ENCODE data around the gene CORO7.

The CORO7 gene

DNA sequence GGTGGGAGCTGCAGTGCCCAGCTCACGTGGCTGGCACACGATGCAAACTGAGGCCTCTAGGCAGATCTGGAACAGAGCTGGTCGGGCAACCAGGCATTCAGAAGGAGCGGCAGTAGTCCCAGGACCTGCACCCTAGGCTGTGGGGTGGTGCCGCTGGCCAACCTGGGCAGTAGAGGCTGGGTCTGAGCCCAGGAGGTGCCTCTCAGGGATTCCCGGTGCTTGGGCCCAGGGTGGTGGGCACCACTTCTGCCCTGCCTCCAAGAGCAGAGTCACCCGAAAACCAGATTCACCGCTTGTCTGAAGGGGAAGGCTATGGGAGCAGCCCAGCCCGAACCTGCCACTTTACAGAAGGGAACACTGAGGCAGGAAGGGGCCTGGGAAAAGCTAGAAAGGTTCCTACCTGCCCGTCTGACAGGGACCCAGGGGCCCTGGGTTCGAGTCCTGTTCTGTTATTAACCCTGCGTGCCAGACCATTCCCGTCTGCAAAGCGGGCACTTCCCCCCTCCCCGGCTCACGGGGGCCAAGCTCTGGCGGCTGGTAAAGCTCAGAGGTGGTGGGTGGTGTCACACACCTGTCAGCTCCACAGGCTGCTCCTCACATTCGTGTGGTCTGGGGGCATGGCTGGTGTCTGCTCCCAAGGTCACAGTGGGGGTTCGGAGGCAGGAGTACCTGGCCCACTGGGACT, 83.6 kb downstream of the CORO7 start:
- Histone ChIP-seq H3K36me3 (ENCODE audit: insufficient read depth, low read length) (peaks cover 11% of the 10 kb centered on the region), H3K27ac (ENCODE audit: low read depth, low read length) (no peak overlapping the region), H3K4me3 (ENCODE audit: low read depth in 1 of 2, low read length in 2 of 2) (no peak overlapping the region)

GRCh38 chr16:4332083-4332482, 84.3 kb downstream of the CORO7 start:
- Histone ChIP-seq H3K4me1 (ENCODE audit: insufficient read depth, low read length) (peaks cover 25% of the 10 kb centered on the region), H3K27ac (ENCODE audit: low read depth, low read length) (no peak overlapping the region), H3K9me3 (ENCODE audit: low read length) (no peaks in the 10 kb centered on the region), H3K27me3 (ENCODE audit: control insufficient read depth in 1 of 2, insufficient read depth in 2 of 2, low read length in 2 of 2) (no peaks in the 10 kb centered on the region), H3K4me3 (ENCODE audit: low read depth in 1 of 2, low read length in 2 of 2) (no peak overlapping the region), H3K9ac (ENCODE audit: low read length) (no peak overlapping the region), H3K36me3 (ENCODE audit: insufficient read depth, low read length) (peaks cover 11% of the 10 kb centered on the region)

More for the DNA sequence above, 83.6 kb downstream of the CORO7 start:
- Histone ChIP-seq H3K9me3 (ENCODE audit: low read length) (no peaks in the 10 kb centered on the region), H3K27me3 (ENCODE audit: control insufficient read depth in 1 of 2, insufficient read depth in 2 of 2, low read length in 2 of 2) (no peaks in the 10 kb centered on the region), H3K4me1 (ENCODE audit: insufficient read depth, low read length) (peaks cover 23% of the 10 kb centered on the region), H3K9ac (ENCODE audit: low read length) (no peak overlapping the region)

- peaks cover 9% of the 10 kb centered on the region for H3K36me3 ChIP-seq (ENCODE audit: insufficient read depth, low read length)
- H3K4me1 ChIP-seq (ENCODE audit: insufficient read depth, low read length) = peaks cover 30% of the 10 kb centered on the region
- no peak overlapping the region for H3K4me3 ChIP-seq (ENCODE audit: low read depth in 1 of 2, low read length in 2 of 2)
- H3K27me3 ChIP-seq (ENCODE audit: control insufficient read depth in 1 of 2, insufficient read depth in 2 of 2, low read length in 2 of 2) = no peaks in the 10 kb centered on the region
- no peak overlapping the region for H3K27ac ChIP-seq (ENCODE audit: low read depth, low read length)
- no peak overlapping the region for H3K9ac ChIP-seq (ENCODE audit: low read length)
- no peaks in the 10 kb centered on the region for H3K9me3 ChIP-seq (ENCODE audit: low read length)
Measured at GRCh38 chr16:4330277-4330874, 86.0 kb downstream of the CORO7 start.

DNA sequence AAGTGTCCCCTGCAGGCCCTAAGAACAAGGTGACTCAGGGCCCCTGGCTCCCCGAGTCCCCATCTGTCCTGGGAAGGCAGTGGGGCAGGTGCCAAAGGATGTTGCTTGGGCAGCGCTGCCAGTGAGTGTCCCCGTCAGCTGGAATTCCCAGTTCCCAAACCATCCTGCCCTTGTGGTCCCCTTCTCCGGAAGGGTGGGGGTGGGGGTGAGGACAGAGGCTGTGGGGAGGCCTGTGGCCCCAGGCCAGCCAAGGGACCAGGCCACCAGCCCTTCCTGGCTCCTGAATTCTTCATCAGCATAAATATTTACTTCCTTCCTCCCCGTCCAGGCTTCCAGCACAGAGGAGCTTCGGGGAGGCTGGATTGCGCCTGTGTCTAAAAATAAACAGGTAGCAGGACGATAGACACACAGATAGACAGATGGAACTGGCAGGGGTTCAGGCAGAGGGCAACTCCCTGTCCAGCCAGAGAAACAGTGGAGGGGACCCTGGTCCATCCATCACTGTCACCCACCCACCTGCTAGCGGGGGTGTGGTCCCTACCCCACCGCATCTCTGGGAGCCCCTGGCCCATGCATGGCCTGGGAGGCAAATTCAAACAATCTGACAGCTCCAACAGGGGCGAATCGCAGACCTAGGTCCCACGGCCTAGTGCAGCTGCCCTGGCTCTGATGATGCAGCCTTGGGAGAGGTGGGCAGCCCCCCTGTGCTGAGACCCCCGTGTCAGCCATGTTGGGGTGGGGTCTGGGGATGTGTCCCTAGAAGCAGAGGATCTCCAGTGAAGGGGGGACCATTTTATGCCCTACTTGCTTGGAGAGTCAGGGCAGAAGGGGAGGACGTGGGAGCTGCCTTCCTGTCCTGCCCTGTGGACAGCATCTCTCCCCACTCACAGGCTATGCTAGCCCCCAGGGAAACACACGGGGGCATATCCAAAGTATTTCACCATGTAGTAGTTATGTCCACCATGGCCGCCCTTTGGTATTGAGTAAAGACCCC, 87.3 kb downstream of the CORO7 start:
- peak overlapping the region; percentile 45 for H3K9ac ChIP-seq (ENCODE audit: low read length)
- peak overlapping the region in 1 of 2 donors; percentile 59 for H3K4me3 ChIP-seq (ENCODE audit: low read depth in 1 of 2, low read length in 2 of 2)
- H3K27me3 ChIP-seq (ENCODE audit: control insufficient read depth in 1 of 2, insufficient read depth in 2 of 2, low read length in 2 of 2) = no peaks in the 10 kb centered on the region
- H3K4me1 ChIP-seq (ENCODE audit: insufficient read depth, low read length) = peaks cover 43% of the 10 kb centered on the region
- H3K9me3 ChIP-seq (ENCODE audit: low read length) = no peaks in the 10 kb centered on the region
- no peaks in the 10 kb centered on the region for H3K36me3 ChIP-seq (ENCODE audit: insufficient read depth, low read length)
- H3K27ac ChIP-seq (ENCODE audit: low read depth, low read length) = peak overlapping the region; percentile 69

DNA sequence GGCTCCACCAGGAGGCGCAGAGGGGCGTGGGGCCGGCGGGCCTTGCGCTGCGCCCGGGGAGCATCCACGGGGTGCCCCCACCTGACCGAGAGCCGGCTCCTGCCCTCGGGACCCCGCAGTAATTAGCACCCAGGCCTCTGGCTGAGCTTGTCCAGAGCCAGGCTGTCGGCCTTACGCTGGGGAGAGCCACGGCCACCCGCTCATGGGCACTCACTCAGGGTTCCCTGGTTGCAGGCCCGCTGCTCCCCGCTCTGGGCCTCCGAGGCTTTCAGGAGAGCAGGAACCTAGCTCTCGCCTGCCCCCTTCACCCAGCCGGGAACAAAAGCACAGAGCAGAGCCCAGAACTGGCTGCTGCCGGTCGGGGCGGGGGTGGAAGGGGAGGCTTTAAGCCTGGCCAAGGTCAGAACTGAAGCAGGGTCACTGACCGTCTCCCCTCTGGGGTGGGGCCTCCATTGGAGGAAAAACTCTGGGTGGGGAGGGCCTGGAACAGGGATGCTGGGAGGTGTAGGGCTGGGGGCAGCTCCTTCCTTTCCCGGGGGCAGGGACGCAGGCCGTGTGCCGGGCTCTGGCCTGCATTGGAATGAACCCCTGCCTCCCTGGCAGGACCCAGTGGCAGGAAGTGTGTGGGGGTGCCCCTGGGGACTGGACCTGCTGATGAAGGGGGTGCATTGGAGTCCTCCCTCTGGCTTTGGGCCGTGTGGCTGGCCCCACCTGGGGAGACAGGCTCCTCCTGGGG, 88.2 kb downstream of the CORO7 start:
- H3K36me3 ChIP-seq (ENCODE audit: insufficient read depth, low read length) = no peaks in the 10 kb centered on the region
- peak overlapping the region; percentile 45 for H3K9ac ChIP-seq (ENCODE audit: low read length)
- no peaks in the 10 kb centered on the region for H3K27me3 ChIP-seq (ENCODE audit: control insufficient read depth in 1 of 2, insufficient read depth in 2 of 2, low read length in 2 of 2)
- peak overlapping the region; percentile 69 for H3K27ac ChIP-seq (ENCODE audit: low read depth, low read length)
- no peaks in the 10 kb centered on the region for H3K9me3 ChIP-seq (ENCODE audit: low read length)
- H3K4me1 ChIP-seq (ENCODE audit: insufficient read depth, low read length) = peaks cover 51% of the 10 kb centered on the region
- peak overlapping the region; percentile 54 to 59 for H3K4me3 ChIP-seq (ENCODE audit: low read depth in 1 of 2, low read length in 2 of 2)

DNA sequence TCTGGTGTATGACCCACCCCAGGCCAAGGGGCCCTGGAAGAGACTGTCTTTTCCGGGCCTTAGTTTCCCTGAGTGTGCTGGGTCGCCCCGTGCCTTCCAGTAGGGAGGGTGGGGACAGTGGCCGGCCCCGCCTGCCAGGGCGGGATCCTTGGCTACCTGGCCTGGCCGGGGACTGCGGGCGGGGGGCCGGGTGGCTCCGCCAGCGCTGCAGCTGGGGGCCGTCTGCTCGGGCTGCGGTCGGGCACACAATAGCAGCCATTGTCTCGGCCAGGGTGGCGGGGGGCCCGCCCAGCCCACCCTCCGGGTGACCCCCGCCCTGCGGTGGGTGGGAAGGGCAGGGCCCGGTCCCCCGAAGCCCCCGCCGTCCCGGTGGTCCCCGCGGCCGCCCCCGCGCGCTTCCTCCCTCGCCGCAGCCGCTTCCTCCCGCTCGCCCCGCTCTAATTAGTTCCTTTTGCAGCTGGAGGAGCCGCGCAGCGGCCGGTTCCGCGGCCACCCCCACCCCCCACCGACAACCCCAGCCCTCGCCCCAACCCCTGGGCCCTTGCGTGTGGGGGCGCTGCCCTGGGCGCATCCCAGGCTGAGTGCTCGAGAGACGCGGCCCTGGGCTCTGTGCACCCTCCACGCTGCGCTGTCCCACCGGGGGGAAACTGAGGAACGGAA, 88.9 kb downstream of the CORO7 start:
- peaks cover 54% of the 10 kb centered on the region for H3K4me1 ChIP-seq (ENCODE audit: insufficient read depth, low read length)

GRCh38 chr16:4325253-4325758, 91.1 kb downstream of the CORO7 start:
- Histone ChIP-seq H3K27ac (ENCODE audit: low read depth, low read length) (peak overlapping the region; percentile 82), H3K9me3 (ENCODE audit: low read length) (no peaks in the 10 kb centered on the region), H3K27me3 (ENCODE audit: control insufficient read depth in 1 of 2, insufficient read depth in 2 of 2, low read length in 2 of 2) (no peaks in the 10 kb centered on the region), H3K36me3 (ENCODE audit: insufficient read depth, low read length) (no peaks in the 10 kb centered on the region), H3K4me1 (ENCODE audit: insufficient read depth, low read length) (peaks cover 61% of the 10 kb centered on the region), H3K9ac (ENCODE audit: low read length) (peak overlapping the region; percentile 39), H3K4me3 (ENCODE audit: low read depth in 1 of 2, low read length in 2 of 2) (no peak overlapping the region)

More for the DNA sequence above, 88.9 kb downstream of the CORO7 start:
- Histone ChIP-seq H3K36me3 (ENCODE audit: insufficient read depth, low read length) (no peaks in the 10 kb centered on the region), H3K4me3 (ENCODE audit: low read depth in 1 of 2, low read length in 2 of 2) (peak overlapping the region; percentile 54 to 59), H3K9ac (ENCODE audit: low read length) (no peak overlapping the region), H3K27me3 (ENCODE audit: control insufficient read depth in 1 of 2, insufficient read depth in 2 of 2, low read length in 2 of 2) (no peaks in the 10 kb centered on the region), H3K27ac (ENCODE audit: low read depth, low read length) (peak overlapping the region; percentile 75), H3K9me3 (ENCODE audit: low read length) (no peaks in the 10 kb centered on the region)

- peak overlapping the region; percentile 82 for H3K27ac ChIP-seq (ENCODE audit: low read depth, low read length)
- no peaks in the 10 kb centered on the region for H3K36me3 ChIP-seq (ENCODE audit: insufficient read depth, low read length)
- H3K9ac ChIP-seq (ENCODE audit: low read length) = peak overlapping the region; percentile 39
- H3K9me3 ChIP-seq (ENCODE audit: low read length) = no peaks in the 10 kb centered on the region
- peaks cover 63% of the 10 kb centered on the region for H3K4me1 ChIP-seq (ENCODE audit: insufficient read depth, low read length)
- H3K27me3 ChIP-seq (ENCODE audit: control insufficient read depth in 1 of 2, insufficient read depth in 2 of 2, low read length in 2 of 2) = no peaks in the 10 kb centered on the region
- peak overlapping the region in 1 of 2 donors; percentile 5 for H3K4me3 ChIP-seq (ENCODE audit: low read depth in 1 of 2, low read length in 2 of 2)
Measured at GRCh38 chr16:4324492-4325252, 91.7 kb downstream of the CORO7 start.

- H3K27me3 ChIP-seq (ENCODE audit: control insufficient read depth in 1 of 2, insufficient read depth in 2 of 2, low read length in 2 of 2) = no peaks in the 10 kb centered on the region
- H3K4me1 ChIP-seq (ENCODE audit: insufficient read depth, low read length) = peaks cover 63% of the 10 kb centered on the region
- peak overlapping the region in 1 of 2 donors; percentile 5 for H3K4me3 ChIP-seq (ENCODE audit: low read depth in 1 of 2, low read length in 2 of 2)
- H3K9me3 ChIP-seq (ENCODE audit: low read length) = no peaks in the 10 kb centered on the region
- no peaks in the 10 kb centered on the region for H3K36me3 ChIP-seq (ENCODE audit: insufficient read depth, low read length)
- peak overlapping the region; percentile 82 for H3K27ac ChIP-seq (ENCODE audit: low read depth, low read length)
- H3K9ac ChIP-seq (ENCODE audit: low read length) = peak overlapping the region; percentile 50
Measured at GRCh38 chr16:4323845-4324488, 92.4 kb downstream of the CORO7 start.
